SU-DHL-6 (cell line): ENCODE results near the gene CHCHD5.

Experiments used
- EZH2phosphoT487 ChIP-seq: fragments of 200-600 bp; sonication (generic), shearing (Covaris generic); conservative IDR thresholded peaks from 2 replicates; pipeline ENCODE4 v1.6.1; 2018; ENCODE audit warnings: mild to moderate bottlenecking, antibody characterized with exemption, low read length, moderate library complexity, mixed read lengths
- TF ChIP-seq, protein P1 (sequence below): fragments of 200-600 bp; sonication (generic); IDR thresholded peaks from one replicate; pipeline ENCODE4 v1.5.1; 2017; ENCODE audit warnings: antibody characterized with exemption, mild to moderate bottlenecking, low read length, moderate library complexity; ENCODE audit not compliant: insufficient read depth, poor library complexity, severe bottlenecking

GRCh38 chr2:112583497-112584133 is 794 bp upstream of the CHCHD5 start:
- TF ChIP-seq, protein P1, sequence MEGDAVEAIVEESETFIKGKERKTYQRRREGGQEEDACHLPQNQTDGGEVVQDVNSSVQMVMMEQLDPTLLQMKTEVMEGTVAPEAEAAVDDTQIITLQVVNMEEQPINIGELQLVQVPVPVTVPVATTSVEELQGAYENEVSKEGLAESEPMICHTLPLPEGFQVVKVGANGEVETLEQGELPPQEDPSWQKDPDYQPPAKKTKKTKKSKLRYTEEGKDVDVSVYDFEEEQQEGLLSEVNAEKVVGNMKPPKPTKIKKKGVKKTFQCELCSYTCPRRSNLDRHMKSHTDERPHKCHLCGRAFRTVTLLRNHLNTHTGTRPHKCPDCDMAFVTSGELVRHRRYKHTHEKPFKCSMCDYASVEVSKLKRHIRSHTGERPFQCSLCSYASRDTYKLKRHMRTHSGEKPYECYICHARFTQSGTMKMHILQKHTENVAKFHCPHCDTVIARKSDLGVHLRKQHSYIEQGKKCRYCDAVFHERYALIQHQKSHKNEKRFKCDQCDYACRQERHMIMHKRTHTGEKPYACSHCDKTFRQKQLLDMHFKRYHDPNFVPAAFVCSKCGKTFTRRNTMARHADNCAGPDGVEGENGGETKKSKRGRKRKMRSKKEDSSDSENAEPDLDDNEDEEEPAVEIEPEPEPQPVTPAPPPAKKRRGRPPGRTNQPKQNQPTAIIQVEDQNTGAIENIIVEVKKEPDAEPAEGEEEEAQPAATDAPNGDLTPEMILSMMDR, result no peak
- TF ChIP-seq EZH2phosphoT487, result no peak
